Measurements from ENCODE around the gene STX1A. TPM values are rescaled to one million over a fixed set of nuclear protein-coding genes. Genes with fewer than 3 reads are reported as not detected.

Gene STX1A
- total and polyA plus RNA-seq, 2 of the 13 experiments (the other 11 are each of a cell fraction or from before 2014, with no cell fraction given): 6.1 to 12.2 TPM

DNA sequence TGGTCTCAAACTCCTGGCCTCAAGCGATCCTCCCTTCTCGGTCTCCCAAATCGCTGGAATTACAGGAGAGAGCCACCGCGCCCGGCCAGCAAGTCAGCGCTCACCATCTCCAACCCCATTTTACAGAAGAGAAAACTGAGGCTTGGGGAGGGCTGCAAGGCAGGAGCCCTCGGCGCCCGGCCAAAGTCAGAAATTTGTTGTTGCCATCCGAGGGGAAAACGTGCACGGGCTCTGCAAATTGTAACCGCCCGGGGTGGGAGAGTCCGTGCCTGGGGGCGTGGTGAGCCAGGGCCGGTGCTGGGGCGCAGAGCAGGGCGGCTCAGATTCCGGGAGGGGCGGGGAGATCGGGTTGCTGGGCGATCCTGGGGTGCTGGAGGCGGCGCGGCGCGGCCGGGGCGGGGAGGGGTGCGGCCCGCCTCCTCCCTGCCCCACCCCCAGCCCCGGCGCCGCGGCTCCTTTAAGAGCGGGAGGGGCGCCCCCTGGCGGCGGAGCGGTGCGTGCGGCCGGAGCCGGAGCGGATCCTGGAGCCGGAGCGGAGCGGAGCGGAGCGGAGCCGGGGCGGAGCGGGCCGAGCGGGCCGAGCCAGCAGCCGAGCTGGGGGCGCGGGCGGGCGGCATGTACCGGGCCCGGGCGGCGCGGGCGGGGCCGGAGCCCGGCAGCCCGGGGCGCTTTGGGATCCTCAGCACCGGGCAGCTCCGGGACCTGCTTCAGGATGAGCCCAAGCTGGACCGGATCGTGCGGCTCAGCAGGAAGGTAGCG, 51.9 kb downstream of the STX1A start, which contains the start of gene VPS37D (continued):
- TF ChIP-seq ATF7-NPFF (CRISPR knock-in tag; IDR thresholded peaks at IDR 0.05; ENCODE audit: low read depth): peak; percentile 62; the same call in 1 of the 2 replicates
- TF ChIP-seq SRF (IDR thresholded peaks at IDR 0.05; ENCODE audit: low read depth, low read length): 0 out of 2 replicates have a peak, but pooled peaks have one; percentile 18
- no peak for TF ChIP-seq ZNF44 (CRISPR knock-in tag; IDR thresholded peaks at IDR 0.05)
- TF ChIP-seq, protein P1, sequence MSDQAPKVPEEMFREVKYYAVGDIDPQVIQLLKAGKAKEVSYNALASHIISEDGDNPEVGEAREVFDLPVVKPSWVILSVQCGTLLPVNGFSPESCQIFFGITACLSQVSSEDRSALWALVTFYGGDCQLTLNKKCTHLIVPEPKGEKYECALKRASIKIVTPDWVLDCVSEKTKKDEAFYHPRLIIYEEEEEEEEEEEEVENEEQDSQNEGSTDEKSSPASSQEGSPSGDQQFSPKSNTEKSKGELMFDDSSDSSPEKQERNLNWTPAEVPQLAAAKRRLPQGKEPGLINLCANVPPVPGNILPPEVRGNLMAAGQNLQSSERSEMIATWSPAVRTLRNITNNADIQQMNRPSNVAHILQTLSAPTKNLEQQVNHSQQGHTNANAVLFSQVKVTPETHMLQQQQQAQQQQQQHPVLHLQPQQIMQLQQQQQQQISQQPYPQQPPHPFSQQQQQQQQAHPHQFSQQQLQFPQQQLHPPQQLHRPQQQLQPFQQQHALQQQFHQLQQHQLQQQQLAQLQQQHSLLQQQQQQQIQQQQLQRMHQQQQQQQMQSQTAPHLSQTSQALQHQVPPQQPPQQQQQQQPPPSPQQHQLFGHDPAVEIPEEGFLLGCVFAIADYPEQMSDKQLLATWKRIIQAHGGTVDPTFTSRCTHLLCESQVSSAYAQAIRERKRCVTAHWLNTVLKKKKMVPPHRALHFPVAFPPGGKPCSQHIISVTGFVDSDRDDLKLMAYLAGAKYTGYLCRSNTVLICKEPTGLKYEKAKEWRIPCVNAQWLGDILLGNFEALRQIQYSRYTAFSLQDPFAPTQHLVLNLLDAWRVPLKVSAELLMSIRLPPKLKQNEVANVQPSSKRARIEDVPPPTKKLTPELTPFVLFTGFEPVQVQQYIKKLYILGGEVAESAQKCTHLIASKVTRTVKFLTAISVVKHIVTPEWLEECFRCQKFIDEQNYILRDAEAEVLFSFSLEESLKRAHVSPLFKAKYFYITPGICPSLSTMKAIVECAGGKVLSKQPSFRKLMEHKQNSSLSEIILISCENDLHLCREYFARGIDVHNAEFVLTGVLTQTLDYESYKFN (CRISPR knock-in tag; conservative IDR thresholded peaks at IDR 0.05): 0 out of 2 replicates have a peak, but pooled peaks have one; percentile 49
- TF ChIP-seq ZNF446 (CRISPR knock-in tag; IDR thresholded peaks at IDR 0.05): no peak
- TF ChIP-seq NR2F2 (IDR thresholded peaks at IDR 0.05; ENCODE audit: borderline replicate concordance, low read depth): no peak
- TF ChIP-seq ZFP37 (CRISPR knock-in tag; IDR thresholded peaks at IDR 0.05; ENCODE audit: borderline replicate concordance): no peak
- no peak for TF ChIP-seq PRDM4 (CRISPR knock-in tag; IDR thresholded peaks at IDR 0.05; ENCODE audit: borderline replicate concordance)
- TF ChIP-seq KAT2B (IDR thresholded peaks at IDR 0.05; ENCODE audit: borderline replicate concordance, low read depth, low read length): no peak
- peak; percentile 97 for TF ChIP-seq RAD21 (CRISPR knock-in tag; IDR thresholded peaks at IDR 0.05)
- TF ChIP-seq, protein P2, sequence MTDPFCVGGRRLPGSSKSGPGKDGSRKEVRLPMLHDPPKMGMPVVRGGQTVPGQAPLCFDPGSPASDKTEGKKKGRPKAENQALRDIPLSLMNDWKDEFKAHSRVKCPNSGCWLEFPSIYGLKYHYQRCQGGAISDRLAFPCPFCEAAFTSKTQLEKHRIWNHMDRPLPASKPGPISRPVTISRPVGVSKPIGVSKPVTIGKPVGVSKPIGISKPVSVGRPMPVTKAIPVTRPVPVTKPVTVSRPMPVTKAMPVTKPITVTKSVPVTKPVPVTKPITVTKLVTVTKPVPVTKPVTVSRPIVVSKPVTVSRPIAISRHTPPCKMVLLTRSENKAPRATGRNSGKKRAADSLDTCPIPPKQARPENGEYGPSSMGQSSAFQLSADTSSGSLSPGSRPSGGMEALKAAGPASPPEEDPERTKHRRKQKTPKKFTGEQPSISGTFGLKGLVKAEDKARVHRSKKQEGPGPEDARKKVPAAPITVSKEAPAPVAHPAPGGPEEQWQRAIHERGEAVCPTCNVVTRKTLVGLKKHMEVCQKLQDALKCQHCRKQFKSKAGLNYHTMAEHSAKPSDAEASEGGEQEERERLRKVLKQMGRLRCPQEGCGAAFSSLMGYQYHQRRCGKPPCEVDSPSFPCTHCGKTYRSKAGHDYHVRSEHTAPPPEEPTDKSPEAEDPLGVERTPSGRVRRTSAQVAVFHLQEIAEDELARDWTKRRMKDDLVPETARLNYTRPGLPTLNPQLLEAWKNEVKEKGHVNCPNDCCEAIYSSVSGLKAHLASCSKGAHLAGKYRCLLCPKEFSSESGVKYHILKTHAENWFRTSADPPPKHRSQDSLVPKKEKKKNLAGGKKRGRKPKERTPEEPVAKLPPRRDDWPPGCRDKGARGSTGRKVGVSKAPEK (CRISPR knock-in tag; IDR thresholded peaks at IDR 0.05; ENCODE audit: borderline replicate concordance): no peak
- TF ChIP-seq, protein P3, sequence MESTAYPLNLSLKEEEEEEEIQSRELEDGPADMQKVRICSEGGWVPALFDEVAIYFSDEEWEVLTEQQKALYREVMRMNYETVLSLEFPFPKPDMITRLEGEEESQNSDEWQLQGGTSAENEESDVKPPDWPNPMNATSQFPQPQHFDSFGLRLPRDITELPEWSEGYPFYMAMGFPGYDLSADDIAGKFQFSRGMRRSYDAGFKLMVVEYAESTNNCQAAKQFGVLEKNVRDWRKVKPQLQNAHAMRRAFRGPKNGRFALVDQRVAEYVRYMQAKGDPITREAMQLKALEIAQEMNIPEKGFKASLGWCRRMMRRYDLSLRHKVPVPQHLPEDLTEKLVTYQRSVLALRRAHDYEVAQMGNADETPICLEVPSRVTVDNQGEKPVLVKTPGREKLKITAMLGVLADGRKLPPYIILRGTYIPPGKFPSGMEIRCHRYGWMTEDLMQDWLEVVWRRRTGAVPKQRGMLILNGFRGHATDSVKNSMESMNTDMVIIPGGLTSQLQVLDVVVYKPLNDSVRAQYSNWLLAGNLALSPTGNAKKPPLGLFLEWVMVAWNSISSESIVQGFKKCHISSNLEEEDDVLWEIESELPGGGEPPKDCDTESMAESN (CRISPR knock-in tag; conservative IDR thresholded peaks at IDR 0.05): no peak
- TF ChIP-seq, protein P4, sequence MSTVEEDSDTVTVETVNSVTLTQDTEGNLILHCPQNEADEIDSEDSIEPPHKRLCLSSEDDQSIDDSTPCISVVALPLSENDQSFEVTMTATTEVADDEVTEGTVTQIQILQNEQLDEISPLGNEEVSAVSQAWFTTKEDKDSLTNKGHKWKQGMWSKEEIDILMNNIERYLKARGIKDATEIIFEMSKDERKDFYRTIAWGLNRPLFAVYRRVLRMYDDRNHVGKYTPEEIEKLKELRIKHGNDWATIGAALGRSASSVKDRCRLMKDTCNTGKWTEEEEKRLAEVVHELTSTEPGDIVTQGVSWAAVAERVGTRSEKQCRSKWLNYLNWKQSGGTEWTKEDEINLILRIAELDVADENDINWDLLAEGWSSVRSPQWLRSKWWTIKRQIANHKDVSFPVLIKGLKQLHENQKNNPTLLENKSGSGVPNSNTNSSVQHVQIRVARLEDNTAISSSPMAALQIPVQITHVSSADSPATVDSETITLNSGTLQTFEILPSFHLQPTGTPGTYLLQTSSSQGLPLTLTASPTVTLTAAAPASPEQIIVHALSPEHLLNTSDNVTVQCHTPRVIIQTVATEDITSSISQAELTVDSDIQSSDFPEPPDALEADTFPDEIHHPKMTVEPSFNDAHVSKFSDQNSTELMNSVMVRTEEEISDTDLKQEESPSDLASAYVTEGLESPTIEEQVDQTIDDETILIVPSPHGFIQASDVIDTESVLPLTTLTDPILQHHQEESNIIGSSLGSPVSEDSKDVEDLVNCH (CRISPR knock-in tag; IDR thresholded peaks at IDR 0.05): no peak
- TF ChIP-seq WIZ (CRISPR knock-in tag; IDR thresholded peaks at IDR 0.05): no peak
